HL-60/S4 treated with phorbol 12-myristate 13-acetate at 8.2 ng/mL for 4 days and 3 days (cell line): ENCODE data around the gene UBL7.

ENCODE experiments used
- in situ Hi-C: fragments of 300-500 bp; cut with MboI; formaldehyde crosslinking; loops from 2 replicates; pipeline ENCODE4 v1.15.0; 2022; ENCODE audit warnings: low sequenced_read_pairs

The UBL7 gene

GRCh38 chr15:74412159-74412558, 48.8 kb downstream of the UBL7 start:
- in situ Hi-C loops = no loop called here

DNA sequence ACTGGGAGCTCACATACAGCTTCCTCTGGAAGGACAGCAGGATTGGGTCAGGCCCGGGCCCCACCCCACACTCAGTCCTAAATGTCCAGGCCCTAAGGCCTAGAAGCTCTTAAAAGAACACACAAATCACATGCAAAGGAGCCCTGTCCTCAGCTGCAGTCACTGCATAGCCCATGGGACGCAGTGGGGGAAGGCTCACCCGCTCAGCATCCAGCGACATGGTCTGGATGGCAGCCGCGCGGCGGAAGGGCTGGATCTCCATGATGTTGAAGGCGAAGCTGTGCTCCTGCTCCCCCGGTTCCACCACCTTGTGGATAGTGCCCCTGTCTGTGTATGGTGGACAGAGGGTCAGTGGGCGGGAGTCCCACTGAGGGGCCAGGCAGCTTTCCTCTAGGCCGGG, 49.3 kb downstream of the UBL7 start:
- in situ Hi-C loops = no loop called here

DNA sequence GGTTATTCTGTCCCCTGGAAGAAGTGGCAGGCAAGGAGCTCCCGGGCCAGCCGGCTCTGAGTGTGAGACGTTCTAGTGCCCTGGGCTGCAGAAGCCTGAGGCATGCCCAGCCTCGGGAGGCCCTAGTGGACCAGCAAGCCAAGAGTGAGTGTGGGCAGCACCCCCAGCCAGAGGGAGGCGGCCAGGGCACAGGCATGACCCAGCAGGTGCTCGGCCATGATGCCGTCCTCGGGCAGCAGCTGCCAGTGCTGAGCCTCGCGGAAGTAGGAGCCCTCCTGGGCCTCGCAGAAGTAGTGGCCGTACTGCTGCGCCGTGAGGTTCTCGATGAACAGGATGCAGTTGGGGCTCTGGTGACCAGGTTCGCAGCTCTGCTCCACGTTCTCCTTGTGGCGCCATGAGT, 50.5 kb downstream of the UBL7 start:
- in situ Hi-C loops = no loop called here

DNA sequence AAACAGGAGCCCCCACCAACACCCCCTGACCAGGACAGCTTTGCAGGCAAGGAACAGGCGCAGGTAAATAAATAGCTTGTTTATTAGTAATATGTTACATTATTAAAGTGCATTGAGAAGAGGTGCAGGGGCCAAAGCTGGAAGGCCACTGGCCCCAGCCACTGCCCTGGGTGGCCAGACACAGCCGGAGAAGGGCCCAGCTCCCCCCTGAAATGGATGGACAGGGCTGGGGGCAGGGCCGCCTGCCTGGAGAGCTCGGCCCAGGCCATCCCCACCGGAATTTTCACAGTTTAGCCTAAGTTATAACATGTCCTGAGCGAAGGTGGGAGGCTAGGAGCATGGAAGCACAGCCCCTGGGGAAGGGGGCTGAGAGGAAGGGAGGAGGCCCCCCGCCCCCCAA, 51.7 kb downstream of the UBL7 start:
- in situ Hi-C loops = no loop called here

GRCh38 chr15:74408815-74409214, 52.1 kb downstream of the UBL7 start:
- in situ Hi-C loops = no loop called here

GRCh38 chr15:74408385-74408784, 52.6 kb downstream of the UBL7 start:
- in situ Hi-C loops = no loop called here

GRCh38 chr15:74406992-74407705, 53.8 kb downstream of the UBL7 start:
- in situ Hi-C loops = no loop called here

DNA sequence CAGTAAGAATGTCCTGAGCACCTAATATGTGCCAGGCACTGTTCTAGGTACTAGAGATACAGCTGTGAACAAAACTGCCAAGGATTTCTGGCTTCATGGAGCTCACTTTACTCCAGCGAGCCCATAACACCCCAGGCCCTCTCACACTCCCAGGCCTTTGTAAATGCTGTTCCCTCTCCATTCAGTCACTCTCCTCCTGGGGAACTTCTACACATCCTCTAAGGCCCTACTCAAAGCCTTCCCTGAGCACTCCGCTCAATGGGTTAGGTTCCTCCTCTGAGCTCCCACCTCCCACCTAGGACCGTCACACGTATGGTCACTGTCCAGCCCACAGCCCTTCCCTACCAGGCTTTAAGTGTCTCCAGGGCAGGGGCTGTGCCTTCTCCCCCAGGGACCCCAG, 54.4 kb downstream of the UBL7 start:
- in situ Hi-C loops = no loop called here

DNA sequence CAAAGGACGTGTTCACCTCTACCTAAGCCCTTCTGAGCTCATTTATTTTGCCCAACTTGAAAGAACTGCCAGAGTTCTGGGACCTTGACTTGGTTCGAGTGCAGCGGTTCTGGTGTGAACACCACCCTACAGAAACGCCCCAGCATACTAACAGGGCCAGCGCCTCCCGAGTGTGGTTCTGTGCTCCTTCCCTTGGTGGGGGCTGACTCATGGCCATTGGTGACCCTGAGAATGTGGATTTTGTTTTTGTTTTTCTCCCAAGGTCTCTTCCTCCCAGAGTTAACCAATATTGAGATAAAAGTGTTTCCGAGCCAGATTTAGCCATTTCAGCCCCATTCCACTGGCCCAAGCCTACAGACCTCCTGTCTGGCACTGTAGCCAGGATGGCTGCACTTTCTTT, 55.1 kb downstream of the UBL7 start:
- in situ Hi-C loops = no loop called here

DNA sequence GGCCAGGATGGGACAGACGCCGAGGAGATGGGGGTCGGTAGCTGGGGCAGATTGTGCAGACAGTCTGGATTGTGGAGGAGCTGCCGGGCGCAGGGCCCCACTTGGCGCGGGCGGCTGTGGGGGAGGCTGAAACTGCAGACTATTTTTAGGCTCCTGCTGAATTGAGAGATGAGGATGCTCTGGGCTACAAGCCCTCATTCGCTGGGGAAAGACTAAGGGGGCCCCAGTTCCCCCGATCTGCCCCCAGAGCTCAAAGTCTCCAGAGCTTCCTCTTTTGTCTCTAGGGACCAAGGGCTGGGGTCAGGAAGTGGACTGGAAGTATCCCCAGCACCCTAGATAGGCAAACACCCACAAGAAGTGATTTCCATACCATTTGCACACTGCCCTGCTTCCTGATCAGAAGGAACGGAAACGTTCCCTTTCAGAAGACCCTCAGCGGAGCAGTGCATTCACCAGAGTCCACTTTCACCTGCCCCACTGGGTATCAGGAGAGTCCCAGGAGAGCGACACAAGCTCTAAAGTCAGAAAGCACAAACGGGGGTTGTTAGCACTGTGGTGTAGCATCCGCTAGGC, 56.9 kb downstream of the UBL7 start:
- in situ Hi-C loops = no loop called here

- in situ Hi-C loops = no loop called here
Observed at GRCh38 chr15:74403588-74403919, 57.4 kb downstream of the UBL7 start.

DNA sequence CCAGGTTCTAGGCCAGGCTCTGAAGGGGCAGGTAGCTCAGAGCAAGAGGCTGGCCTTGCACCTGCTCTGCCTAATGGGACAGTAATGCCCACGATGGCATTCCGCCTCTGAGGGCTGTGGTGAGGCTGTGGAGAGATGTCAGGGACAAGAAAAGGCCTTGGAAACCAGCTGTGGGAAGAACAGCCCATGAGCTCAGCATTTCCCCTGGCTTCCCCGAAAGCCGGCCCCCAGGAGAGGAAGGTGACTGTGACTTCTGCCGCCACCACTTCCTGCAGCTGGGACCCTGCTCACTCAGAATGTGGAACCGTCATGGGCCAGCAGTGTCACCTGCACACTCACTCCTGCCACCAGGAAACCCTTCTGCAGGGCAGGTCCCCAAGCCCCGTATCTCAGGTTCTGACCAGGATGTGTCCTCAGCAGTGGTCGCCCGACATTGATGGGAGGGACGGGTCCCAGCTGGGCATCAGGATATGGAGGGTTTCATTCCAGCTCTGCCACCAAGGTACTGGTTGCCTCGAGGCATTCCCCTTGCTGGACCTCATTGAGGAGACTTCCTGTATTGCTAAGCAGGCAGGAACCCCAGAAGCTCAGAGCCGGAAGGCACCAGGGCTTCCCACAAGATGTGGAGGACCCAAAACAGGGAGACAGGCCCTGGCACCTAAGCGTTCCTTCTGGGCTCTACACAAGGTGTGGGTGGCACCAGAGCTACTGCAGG, 57.9 kb downstream of the UBL7 start:
- in situ Hi-C loops = no loop called here

GRCh38 chr15:74402337-74402841, 58.6 kb downstream of the UBL7 start:
- in situ Hi-C loops = no loop called here

GRCh38 chr15:74400915-74401757, 59.8 kb downstream of the UBL7 start:
- in situ Hi-C loops = no loop called here

DNA sequence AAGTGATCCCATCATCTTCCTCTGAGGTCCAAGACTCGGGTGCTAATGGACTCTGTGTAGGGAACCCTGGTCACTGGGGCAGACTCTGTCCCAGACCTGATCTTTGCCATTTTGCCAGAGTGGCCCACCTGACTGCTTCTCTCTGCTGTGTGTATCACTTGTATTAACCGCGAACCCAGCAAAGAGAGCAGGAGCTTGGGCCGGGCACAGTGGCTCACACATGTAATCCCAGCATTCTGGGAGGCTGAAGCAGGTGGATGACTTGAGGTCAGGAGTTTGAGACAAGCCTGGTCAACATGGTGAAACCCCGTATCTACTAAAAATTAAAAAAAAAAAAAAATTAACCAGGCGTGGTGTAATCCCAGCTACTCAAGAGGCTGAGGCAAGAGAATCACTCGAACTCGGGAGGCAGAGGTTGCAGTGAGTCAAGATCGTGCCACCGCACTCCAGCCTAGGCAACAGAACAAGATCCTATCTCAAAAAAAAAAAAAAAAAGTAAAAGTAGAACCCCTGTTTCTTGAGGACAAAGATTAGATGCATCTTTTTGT, 60.6 kb downstream of the UBL7 start:
- in situ Hi-C loops = no loop called here

GRCh38 chr15:74399511-74400312, 61.2 kb downstream of the UBL7 start:
- in situ Hi-C loops = no loop called here

GRCh38 chr15:74399100-74399499, 61.9 kb downstream of the UBL7 start:
- in situ Hi-C loops = no loop called here

GRCh38 chr15:74398183-74398582, 62.8 kb downstream of the UBL7 start:
- in situ Hi-C loops = no loop called here

- in situ Hi-C loops = no loop called here
Observed at GRCh38 chr15:74397239-74398068, 63.5 kb downstream of the UBL7 start.
